NCI-H1092 (cell line): ENCODE data around the gene CDX1.

Source experiments
- DNase-seq: peaks from one replicate; lab custom pipeline; 2025; lab: John Stamatoyannopoulos, UW

CDX1 gene

DNA sequence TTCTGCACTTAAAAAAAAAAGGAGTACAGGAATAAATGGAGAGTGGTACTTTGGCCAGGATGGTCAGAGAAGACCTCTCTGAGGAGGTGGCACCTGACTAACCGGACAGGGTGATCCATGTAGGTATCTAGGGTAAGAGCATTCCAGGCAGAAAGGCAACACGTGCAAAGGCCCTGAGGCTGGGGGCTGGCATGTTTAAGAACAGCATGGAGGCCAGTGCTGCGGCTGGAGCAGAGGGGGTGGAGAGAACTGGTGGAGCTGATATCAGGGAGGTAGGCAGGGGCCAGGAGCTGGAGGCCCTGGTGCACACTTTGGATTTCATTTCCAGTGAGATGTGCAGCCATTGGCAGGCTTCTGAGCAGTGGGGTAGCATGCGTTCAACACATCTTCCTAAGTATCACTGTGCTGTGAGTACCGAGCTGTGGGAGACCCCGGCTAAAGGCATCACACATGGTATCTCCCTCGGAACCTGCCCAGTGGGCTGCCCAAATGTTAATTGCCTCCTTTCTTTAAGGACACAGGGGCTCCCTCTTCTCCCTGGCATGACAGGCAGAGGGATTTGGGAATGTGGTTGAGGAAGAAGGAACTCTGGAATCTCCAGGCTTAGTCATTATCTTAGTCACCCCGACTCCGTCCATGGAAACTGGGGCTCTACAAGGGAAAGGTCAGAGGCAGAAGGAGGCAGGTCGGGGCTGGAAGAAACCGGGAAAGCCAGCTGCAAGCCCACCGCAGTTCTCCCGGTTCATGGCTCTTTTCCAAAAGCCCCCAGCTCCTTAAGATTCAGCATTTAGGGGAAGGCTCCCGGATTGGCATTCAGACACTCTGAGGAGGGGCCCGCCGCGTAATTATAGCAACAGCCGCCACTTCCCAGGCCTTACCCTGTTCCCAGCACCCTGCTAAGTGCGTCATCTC lies 41.9 kb downstream of the CDX1 start:
- no peak for DNase-seq

DNA sequence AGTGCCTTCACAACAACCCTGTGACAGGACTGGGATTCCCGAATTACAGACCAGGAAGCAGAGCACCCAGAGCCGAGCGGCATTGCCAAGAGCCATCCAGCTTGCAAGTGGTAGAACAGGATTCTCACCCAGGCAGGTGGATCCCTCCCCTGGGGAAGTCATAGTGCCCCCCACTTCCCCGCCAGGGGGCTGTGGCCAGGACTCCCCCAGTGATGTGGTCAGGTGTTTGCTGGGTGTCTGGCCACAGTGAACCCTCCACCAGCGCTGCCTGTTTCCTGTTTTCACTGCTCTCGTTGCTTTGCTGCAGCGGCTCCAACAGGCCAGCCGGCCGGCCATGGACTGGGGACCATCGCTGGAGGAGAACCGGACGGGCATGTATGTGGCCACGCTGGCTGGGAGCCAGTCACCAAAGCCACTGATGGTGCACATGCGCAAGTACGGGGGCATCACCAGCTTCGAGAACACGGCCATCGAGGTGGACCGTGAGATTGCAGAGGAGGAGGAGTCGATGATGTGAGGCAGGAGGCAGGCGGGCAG lies 42.6 kb downstream of the CDX1 start:
- no peak for DNase-seq

DNA sequence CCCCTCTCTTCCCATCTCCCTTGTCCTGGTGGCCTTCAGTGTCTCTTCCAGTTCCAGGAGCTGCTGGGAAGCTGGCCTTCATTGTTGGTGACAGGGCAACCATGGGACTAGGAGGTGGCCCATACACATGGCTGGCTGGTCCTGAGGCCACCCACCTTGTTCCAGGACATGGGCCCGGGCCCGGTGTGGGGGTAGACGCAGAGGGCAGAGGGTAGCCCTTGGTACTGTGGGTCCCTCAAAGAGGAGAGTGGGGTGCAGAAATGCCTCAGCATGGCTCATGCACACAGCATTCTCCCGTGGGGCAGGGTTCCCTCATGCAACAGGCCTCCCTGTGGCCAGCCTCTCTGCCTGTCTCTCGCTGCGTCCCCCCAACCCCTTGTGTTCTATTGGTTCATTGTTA lies 44.1 kb downstream of the CDX1 start:
- no peak for DNase-seq

DNA sequence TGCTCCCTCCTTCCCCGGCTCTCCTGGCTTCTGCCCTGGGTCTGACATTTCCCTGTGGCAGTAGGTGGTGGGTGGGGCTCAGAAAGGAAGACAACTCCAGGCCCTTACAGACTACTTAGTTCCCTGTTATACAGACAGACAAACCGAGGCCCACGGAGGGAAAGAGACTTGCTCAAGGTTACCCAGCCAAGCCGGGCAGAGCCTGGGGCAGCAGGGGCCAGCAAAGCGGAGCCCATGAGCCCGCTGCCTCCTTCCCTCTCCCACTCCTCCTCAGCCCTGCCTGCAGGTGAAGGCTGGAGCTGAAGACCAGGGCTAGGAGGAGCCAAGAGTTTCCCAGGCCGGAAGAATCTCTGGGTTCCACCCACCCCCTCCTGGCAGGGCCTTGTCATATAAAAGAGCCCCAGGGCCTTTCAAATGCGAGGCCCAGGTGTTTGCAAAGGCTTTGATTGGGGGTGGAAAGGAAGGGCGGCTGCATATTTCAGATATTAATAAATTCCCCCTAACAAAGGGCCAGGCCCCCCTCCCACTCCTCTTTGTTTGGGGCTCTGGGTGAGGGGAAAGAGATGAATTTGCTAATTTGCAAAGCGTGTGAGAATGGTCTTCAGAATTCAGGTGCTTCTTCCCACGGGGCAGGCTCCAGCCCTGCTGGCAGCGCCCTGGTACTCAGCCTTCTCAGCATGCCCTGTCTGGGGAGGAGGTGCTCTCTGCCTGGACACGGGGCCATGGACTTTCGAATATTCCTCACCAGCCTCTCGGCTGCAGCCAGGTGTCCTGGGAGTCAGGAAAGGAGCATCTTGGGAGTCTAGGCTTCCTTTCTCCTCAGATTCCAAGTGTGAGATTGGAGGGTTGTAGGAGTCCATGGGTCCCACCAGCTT lies 44.8 kb downstream of the CDX1 start:
- no peak for DNase-seq

DNA sequence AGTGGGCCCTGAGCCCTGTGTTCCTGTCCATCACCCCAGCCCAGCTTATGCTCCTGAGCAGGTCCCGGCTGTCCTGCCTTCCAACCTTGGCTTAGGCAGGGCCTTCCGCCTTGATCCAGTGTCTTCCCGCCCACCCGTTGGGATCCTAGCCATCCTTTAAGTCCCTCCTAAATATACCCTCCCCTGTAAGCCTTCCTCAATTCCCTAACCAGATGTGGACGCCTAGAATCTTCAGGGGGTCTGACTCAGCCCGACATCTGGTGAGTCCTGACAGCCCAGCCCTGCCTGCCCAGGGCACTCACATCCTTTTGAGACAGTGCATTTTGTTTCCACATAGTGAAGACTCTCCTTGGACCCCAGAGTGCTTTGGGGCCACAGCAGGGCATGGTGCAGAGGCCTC lies 47.0 kb downstream of the CDX1 start:
- DNase-seq: no peak

DNA sequence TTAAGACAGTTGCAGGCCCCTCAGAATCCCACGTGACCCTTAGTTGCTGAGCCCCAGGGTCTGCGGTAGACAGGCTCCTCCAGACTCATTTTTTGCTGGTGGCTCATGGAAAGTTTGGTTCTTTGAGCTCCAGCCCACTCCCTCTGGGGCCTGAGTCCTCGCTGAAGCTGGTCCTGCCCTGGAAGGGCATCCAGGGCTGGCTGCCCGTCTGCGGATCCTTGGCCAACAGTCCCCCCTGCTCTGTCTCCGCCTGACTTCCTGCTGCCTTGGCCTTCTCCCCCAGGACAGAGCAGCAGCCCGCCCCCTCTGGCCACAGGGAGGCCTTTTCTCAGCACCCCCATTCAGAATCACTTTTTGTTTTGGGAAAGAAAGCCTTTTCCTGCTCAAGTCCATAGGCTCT lies 47.7 kb downstream of the CDX1 start:
- DNase-seq: no peak

DNA sequence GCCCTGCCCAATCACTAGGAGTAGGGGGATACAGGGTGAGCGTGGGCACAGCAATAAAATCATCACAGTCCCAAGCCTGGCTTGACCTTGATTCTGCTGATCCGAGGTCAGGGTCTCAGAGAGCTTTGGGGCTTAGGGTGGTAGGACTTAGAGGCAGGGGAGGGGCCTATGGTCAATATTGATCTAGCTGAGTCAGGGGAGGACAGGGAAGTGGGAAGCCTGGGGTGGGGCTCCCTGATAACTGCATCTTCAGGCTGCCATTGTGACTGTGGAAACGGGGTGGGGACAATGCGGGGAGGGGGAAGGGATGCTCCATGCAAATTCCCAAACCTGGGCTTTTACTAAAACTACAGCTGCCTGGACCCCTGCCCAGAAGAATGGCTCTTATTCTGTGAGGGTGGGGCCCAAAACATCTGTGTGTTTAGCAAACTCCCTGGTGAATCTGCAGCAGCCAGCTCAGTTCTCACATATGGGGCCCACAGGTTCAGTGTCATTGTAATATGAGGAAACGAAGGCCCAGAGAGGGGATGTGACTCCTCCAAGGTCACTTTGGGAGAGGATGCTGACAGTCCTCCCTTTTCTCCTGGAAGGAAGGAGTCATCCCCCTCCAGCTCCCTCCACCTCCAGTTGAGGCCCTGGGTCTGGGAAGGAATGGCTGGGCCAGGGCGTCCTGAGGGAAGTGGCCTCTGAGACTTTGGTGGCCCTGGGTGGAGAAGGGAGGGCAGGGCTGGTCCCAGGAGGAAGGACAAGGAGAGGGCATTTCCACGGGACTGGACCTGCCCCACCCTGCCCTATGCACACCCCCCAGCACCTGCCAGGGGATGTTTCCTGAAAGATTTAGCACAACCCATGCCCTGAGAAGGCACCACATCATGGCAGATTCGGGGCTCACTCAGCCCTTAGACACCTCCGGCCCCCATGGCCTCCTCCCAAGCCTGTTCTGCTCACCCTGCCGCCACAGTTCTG lies 49.7 kb downstream of the CDX1 start:
- DNase-seq: no peak

DNA sequence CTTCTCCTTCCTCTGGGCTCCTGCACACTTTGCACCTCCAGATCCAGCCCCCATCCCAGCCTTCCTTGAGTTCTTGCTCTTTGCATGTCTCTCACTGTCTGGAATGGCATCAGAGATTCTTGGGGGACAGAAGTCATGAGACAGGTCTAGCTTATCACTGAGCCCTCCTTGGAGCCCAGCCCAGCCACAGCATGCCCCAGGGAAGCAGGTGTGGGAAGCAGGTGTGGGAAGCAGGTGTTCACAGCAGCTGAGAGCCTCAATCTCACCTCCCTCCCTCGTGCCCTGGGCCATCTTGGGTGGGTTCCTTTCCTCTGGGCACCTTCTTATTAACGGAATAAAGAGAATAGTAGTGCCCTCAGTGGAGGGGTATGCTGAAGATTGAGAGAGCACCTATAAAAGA lies 50.5 kb downstream of the CDX1 start:
- no peak for DNase-seq

DNA sequence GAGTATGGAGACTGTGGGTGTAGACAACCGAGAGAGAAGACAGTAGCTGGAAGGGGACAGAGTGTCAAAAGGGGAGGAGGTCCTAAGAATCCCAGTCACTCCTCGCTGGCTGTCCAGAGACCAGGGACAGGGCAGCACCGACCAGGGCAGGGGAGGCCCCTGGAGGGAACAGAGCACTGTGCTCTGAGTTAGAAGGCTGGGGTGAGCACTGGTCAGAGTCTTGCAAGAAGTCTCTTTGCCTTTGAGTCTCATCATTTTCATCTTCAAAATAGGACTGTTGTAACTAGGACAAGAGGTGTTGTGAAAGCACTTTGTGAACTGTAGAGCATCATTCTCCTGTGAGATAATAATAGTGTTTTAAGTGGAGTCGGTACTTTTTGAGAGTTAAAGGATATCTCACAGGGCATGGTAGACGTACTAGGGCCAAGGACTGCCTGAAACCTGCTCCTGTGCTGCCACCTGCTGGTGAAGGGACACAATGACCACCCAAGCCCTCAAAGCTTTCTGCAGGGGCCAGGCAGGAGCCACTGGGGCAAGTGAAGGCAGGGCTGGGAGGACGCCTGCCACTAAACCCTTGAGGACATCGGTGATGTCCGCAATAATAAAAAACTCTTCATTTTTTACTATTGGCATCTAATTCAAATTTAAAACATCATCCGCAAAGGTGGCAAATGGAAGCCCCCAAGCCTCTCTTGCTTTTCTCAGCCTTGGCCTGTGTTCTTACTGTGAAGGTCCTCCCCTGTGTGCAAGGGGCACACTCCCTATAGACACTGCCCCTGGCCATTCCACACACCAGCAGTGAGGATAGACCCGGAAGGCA lies 51.5 kb downstream of the CDX1 start:
- DNase-seq: peak; percentile 34

DNA sequence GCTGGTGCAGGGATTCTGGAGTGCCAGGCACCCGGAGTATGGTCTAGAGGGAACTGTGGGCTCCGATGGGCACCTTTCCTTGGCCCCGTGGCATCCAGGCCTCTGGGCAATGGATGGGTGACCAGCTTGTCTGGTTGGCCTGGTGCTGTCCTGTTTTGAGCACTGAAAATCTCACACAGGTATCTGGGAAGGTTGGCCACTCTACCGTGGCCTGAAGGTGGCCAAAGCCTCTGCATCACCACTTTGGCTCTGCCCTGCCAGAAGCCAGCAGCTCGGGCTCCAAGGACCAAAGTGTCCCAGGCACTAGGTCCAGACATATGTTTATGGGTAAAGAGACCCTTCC lies 52.1 kb downstream of the CDX1 start:
- DNase-seq: no peak

DNA sequence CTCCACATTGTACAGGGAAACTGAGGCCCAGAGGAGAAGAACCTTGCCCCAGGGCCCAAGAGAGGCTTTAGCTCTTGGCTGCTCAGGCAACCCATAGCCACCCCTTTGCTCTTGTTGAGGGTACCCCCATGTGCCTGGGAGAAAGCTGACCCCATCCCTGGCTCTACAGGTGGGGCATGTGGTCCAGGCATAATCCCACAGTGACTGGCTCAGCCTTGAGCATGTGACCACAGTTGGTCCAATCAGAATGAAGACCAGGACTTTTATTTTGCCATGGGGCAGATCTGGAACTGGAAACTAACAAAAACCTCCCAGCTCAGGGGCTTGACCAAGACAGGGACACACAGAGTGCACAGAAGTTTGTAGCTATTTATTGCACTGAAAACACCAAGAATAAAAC lies 52.6 kb downstream of the CDX1 start:
- DNase-seq: no peak

DNA sequence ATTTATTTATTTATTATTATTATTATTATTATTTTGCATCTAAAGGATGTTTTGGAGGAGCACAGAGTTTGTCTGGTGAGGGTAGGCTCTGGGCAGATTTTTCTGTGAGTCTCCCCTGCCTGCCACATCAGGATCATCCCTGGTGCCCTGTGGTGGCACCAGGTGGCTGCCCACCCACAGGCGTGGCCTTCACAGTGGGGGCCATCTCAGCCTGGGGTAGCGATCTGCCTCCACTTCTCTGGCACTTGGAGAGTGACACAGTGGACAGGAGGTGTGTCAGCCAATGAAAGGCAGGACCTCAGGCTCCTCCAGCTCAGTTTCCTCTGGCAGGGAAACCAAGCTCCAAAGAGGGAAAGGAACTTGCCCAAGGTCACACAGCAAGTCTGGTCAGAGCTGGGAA lies 53.3 kb downstream of the CDX1 start:
- no peak for DNase-seq

DNA sequence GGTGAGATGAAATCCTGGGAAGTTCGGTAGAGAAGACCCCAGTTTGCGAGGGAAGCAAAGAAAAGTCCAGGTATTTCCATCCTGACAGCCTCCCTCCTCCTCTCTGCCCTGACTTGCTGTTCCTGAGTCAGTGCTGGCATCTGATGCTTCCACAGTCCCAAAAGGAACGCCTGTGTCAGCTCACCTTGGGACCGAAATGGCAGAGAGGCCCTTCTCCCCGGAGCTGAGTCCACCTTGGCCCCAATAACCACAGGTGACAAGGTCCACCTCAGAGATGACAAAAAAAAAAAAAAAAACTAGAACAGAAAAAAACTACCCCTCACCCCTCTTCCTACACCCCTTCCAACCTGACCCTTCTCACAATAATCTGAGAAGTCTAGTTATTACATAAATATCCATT lies 54.9 kb downstream of the CDX1 start:
- DNase-seq: no peak

DNA sequence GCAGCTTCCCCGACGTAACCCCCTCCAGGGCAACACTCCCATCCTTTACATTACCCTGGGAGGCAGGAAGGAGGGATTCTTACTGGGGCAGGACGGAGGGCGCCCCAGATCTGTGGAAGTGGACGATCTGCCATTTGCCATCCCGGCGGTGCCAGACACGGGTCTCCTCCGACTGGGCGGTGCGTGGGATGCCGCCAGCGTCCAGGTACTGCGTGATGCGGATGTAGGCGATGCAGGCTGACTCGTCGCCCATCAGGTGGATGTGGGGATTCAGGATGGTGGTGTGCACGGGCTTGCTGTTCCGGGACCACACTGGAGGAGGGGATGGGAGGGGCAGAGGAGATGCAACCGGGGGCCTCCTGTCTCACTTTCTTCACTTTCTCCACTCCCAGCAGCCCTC lies 56.3 kb downstream of the CDX1 start:
- no peak for DNase-seq

DNA sequence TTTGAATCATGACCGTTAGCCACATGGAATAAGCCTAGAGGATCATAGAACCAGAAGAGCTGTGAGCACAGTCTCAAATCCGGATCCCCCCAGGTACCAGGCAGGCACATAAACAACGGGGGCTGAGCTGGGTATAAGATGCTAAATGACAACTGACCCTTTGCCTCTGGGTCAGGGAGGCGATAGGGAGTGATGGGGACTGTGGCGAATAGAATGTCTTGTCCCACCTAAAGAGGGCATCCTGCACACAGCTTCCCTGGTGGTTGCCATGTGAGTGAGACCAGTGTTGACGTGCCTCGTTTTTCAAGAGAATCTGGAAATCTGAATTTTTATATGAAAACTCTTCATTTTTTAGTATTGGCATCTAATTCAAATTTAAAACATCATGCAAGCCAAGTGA lies 56.9 kb downstream of the CDX1 start:
- DNase-seq: no peak

DNA sequence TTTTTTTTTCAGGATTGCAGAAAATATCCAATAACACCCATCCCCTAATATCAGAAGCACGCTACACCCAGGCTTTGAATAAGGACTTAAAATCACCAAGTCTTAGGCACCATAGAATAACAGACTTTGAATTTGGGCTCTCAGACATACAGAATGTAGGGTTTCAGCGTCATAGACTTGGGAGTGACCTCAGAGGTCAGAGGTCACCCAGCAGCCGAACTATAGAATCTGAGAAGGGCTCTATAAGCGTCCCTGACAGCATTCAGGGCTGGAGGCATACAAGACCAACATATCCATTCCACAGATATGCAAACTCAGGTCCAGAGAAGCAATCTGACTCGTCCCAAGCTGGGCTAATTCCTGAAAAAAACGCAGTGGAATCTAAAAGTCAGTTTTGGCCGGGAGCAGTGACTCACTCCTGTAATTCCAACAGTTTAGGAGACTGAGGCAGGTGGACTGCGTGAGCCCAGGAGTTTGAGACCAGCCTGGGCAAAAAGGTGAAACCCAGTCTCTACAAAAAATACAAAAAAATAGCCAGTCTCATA lies 58.0 kb downstream of the CDX1 start:
- DNase-seq: no peak

DNA sequence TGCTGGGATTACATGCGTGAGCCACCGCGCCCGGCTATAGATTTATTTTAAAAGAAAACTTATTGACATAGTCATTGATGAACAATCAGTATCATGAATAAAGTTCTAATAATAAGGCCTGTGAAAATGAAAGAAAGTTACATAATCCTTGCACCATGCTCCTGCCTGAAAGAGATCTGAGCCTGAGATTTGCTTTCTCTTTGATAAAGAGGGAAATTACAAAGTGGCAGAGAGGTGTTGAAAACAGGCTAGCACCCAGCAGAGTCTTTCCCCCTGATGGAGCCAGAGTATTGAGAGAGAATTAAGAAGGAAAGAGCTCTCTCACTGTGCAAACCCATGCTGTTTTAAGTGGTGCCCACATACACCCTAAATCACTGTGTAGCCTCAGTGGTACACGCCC lies 60.5 kb downstream of the CDX1 start:
- no peak for DNase-seq

DNA sequence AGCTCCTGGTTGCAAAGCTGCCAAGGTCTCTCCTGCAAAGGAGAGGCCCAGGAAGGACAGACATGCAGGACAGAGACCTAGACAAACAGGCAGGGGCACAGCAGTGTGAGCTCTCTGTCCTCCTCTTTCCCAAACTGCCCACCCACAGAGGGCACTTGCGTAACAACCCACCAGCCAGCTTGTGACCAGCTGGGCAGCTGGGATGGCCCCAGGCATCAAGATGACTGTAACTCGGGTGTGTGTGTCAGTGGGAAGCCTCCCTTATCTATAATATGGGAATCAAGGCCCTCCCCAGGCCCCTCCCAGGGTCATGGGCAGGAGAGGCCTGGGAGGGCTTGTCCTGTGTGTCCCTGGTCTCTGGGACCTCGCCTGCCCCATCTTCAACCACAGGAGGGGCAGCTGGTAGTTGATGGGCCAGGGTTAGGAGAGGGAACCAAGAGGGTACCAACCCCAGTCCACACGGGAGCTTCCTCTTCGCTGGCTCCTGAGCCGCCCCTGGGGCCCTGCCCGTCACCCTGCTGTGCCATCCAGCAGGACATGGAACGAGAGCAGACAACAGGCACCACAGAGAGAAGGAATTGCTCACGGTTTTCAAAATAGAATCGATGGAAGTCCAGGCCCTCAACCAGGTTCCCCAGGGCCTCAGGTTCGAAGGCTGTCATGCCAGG lies 61.2 kb downstream of the CDX1 start:
- no peak for DNase-seq

DNA sequence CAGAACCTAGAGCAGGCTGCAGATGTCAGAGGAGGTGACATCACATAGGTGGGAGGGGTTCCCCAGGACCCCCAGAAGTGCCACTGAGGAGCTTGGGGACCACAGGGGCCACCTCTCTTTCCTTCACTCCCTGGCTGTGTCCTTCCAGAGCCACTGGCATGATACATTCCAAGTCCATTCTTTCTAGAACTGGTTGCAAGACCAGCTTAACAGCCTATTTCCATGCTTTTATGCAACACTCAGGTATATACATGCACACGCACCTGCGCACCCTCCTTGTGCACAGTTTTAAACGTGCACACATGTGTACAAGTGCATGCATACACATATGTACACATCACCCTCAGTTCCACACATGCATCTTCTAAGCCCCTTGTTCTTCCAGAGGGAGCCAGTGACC lies 63.0 kb downstream of the CDX1 start:
- DNase-seq: no peak

DNA sequence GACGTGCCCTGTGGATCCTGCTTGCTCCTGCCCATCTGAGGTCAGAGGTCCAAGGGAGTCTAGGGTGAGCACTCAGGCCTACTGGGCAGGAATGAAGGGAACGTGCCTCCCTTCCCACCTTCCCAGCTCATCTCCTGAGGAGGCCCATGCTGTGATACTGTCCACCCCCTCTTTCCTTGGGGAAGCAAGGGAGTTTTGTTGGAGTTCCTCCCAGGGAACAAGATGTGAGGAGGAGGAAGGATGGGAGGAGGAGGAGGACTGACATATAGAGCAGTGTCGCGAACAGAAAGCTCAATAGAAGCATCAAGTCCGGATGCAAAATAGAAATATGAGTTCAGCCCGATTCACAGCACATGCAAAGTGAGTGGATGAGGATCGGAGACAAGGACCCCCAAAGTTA lies 64.3 kb downstream of the CDX1 start:
- no peak for DNase-seq
